SHP77 treated with DMSO at 0.1 percent for 48 hours (cell line): ENCODE measurements around the gene MYOZ2.
"Not testable (repeated sequence)": the region's sequence is repeated elsewhere in the genome, so short reads cannot be mapped to it uniquely, and the experiment has no call there.

Source experiments
- DNase-seq: peaks from one replicate; lab custom pipeline; 2025; lab: John Stamatoyannopoulos, UW

The MYOZ2 gene

DNA sequence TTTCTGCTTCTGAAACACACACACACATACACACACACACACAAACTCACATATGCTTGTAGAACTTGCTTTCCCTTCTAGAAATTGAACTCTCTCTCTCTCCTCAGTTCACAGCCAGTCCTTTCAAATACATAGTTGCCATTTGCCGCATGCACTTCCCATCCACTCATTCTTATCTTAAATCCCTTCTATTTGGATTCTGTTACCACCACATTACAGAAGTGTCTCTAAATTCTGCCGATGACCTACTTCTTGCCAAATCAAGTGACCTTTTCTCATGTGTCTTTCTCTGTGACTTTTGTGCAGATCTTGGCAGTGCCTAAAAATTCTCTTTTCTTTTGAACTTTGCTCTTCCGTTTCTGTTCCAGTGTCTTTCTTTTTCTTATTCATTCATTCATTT lies 7.5 kb upstream of the MYOZ2 start:
- DNase-seq: no peak

DNA sequence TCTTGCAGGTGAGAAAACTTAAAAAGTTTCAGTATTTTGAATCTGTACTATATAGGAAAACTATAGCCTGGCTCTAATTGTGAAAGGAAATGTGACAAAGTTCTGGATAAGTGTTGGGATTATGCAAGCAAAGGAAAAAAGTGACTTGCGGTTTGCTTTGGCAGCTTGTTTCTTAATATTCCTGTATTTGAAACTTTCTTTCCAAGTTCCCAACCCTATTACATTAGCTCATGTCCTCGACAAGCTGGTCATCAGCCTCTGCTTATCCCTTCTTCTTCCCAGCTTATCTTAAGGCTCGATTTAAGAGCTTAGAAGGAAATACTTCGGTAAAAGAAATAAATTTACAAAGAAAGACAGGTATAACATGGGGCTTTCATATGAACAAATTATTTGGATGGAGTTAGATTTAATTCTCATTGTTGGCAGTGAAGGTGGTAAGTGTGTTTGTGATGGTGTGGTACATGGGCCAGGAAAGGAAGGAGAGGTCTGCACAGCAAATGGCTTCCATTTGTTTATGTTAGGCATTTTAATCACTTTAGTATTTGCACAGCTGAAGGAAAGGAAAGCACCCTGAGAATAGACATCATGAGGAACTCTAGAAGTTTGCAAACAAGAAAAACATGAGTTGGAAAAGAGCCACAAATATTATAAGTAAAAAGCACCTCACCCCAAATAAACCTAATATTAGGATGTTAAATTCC lies 5.1 kb upstream of the MYOZ2 start:
- DNase-seq: no peak

GRCh38 chr4:119131164-119131563 lies 4.5 kb upstream of the MYOZ2 start:
- DNase-seq: no peak

GRCh38 chr4:119132306-119132705 lies 3.3 kb upstream of the MYOZ2 start:
- no peak for DNase-seq

GRCh38 chr4:119136546-119136945 lies 914 bp downstream of the MYOZ2 start:
- no peak for DNase-seq

DNA sequence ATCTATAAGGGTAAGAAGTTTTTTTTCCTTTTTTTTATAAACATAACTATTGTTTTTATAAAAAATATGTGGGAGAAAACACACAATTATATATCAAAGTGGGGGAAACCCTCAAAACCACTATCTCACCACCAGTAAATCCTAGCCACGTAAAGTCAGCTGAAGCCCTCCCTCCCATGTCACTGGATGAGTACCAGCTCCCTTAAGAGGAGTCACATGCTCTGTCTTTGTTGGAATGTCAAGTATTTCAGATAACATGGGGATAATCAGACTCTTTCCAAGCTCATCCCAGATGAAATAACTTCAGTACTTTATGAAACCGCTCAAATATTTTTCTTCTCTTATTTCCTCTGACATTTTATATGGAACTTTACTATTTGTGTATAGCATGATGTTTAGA lies 2.4 kb downstream of the MYOZ2 start:
- DNase-seq: no peak

- no peak for DNase-seq
These were observed 3.7 kb downstream of the MYOZ2 start for GRCh38 chr4:119139311-119139710.

GRCh38 chr4:119139822-119140252 lies 4.2 kb downstream of the MYOZ2 start:
- no peak for DNase-seq

DNA sequence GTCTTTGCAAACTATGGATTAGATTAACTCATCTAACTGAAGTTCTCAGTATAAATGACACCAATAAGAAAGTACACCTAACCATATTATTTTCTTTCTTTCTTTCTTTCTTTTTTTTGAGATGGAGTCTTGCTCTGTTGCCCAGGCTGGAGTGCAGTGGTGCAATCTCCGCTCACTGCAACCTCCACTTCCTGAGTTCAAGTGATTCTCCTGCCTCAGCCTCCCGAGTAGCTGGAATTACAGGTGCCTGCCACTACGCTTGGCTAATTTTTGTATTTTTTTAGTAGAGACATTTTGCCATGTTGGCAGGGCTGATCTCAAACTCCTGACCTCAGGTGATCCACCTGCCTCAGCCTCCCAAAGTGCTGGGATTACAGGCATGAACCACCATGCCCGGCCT lies 5.7 kb downstream of the MYOZ2 start:
- DNase-seq: not testable (repeated sequence)

- no peak for DNase-seq
These were observed 7.2 kb downstream of the MYOZ2 start for GRCh38 chr4:119142833-119143232.

DNA sequence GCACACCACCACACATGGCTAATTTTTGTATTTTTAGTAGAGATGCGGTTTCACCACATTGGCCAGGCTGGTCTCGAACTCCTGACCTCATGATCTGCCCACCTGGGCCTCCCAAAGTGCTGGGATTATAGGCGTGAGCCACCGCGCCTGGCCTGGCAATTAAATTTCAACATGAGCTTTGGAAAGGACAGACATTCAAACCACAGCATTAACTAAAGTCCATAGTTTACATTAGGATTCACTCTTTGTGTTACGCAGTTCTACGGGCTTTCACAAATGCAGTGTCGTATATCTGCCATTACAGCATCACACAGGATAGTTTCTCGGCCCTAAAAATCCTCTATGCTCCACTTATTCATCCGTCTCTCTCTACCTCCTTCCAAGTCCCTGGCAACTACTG lies 7.7 kb downstream of the MYOZ2 start:
- DNase-seq: not testable (repeated sequence)

DNA sequence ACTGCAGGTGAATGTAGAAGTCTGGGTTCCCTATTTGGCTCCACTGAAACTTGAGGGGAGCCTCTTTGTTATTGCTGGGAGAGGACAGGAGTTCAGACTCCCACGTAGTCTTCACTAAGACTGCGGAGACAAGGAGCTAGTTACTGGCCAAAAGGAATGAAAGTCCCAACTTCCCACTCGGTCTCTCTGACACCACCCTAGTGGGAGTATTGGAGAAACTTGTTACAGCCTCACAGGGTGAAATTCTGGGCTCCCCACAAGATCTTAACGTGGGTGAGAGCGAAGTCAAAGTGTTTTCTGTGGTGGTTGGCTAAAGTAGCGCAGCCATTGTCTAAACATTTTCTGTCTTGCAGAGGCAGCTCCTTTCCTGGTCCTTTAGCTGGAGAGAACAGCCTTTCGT lies 13.5 kb downstream of the MYOZ2 start:
- DNase-seq: no peak

GRCh38 chr4:119151161-119151560 lies 15.5 kb downstream of the MYOZ2 start:
- DNase-seq: no peak

GRCh38 chr4:119152741-119153140 lies 17.1 kb downstream of the MYOZ2 start:
- DNase-seq: no peak

DNA sequence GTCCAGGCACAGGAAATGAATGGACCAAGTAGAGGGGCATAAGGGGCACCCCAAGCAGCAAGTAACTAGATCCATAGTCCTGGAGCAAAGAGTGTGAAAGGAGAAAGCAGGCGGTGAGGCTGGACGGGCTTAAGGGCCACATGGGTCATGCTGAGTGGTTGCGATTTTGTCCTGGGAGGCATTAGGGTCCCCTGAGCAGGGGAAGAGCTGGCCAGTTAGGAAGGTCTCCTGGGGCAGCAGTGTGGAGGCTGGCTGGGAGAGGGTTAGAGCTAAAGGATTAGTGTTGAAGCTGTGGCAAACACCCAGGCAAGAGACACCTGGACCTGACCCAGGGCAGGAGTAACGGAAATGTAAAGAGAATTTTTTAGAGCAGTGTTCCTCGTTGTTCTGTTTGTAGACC lies 26.5 kb downstream of the MYOZ2 start:
- no peak for DNase-seq

- DNase-seq: no peak
These were observed 30.1 kb downstream of the MYOZ2 start for GRCh38 chr4:119165767-119166166.

- no peak for DNase-seq
These were observed 34.6 kb downstream of the MYOZ2 start for GRCh38 chr4:119170195-119170594.

DNA sequence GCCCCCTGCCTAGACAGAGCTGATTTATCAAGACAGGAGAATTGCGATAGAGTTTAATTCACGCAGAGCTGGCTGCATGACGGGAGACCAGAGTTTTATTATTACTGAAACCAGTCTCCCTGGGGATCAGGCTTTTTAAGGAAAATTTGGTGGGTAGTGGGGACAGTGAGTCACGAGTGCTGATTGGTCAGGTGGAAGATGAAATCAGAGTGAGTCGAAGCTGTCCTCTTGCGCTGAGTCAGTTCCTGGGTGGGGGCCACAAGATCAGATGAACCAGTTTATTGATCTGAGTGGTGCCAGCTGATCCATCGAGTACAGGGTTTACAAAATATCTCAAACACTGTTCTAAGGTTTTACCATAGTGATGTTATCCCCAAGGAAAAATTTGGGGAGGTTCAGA lies 36.6 kb downstream of the MYOZ2 start:
- no peak for DNase-seq

- DNase-seq: not testable (repeated sequence)
These were observed 38.2 kb downstream of the MYOZ2 start for GRCh38 chr4:119173729-119174361.

- DNase-seq: no peak
These were observed 43.4 kb downstream of the MYOZ2 start for GRCh38 chr4:119179011-119179410.

- no peak for DNase-seq
These were observed 48.5 kb downstream of the MYOZ2 start for GRCh38 chr4:119184128-119184527.

DNA sequence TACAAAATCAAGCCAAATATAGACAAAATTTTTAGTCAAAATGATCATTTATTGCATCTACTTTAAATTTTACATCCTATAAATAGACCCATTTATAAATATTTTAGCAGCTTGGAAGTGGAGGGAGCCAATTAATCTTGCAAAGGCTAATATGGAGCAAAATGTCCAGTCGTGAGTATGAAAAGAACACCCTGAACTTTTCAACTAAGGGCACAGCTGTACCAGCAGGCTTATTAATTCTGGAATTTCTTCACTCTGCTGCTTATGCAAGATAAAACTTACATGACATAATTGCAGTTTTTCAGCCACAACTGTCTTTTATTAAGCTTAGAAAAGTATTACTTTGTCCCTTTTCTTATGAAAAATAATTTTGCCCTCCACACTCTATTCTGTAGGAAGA lies 54.0 kb downstream of the MYOZ2 start:
- DNase-seq: no peak

- no peak for DNase-seq
These were observed 54.7 kb downstream of the MYOZ2 start for GRCh38 chr4:119190354-119190753.

GRCh38 chr4:119191505-119191904 lies 55.9 kb downstream of the MYOZ2 start:
- DNase-seq: no peak
